GM23338 (cell line): ENCODE data around the gene ADPRHL1. TPM values are rescaled to one million over a fixed set of nuclear protein-coding genes. Genes with fewer than 3 reads are reported as not detected.

Experiments used
- ATAC-seq: fragments of 200-7000 bp; cut with Tn5 transposase; 3 replicates; pipeline ENCODE4 v1.9.1; 2020
- DNase-seq: peaks from one replicate; pipeline ENCODE4 v3.0.0-alpha.2; 2015; ENCODE audit warnings: low spot score
- H2AFZ ChIP-seq: fragments of 200-600 bp; sonication (generic); 2 replicates; pipeline ENCODE4 v1.8.0; 2016; ENCODE audit warnings: antibody characterized with exemption, mild to moderate bottlenecking, moderate library complexity
- H3F3A ChIP-seq: fragments of 200-600 bp; sonication (generic); replicated peaks from 2 replicates; pipeline ENCODE4 v1.8.0; 2017; ENCODE audit warnings: antibody characterized with exemption, mixed run types, low read depth
- H3K27ac ChIP-seq: fragments of 200-600 bp; sonication (generic); 2 replicates; pipeline ENCODE4 v1.6.1; 2016; ENCODE audit warnings: low read depth
- H3K27me3 ChIP-seq: fragments of 200-600 bp; sonication (generic); 2 replicates; pipeline ENCODE4 v1.8.0; 2016; ENCODE audit warnings: mild to moderate bottlenecking, mixed run types, moderate library complexity; ENCODE audit not compliant: insufficient read depth
- H3K36me3 ChIP-seq: fragments of 200-600 bp; sonication (generic); 2 replicates; pipeline ENCODE4 v1.8.0; 2016; ENCODE audit warnings: mild to moderate bottlenecking; ENCODE audit not compliant: insufficient read depth
- H3K4me1 ChIP-seq: fragments of 200-600 bp; sonication (generic); 2 replicates; pipeline ENCODE4 v1.8.0; 2016; ENCODE audit warnings: mild to moderate bottlenecking, moderate library complexity; ENCODE audit not compliant: insufficient read depth
- H3K4me2 ChIP-seq: fragments of 200-600 bp; sonication (generic); 2 replicates; pipeline ENCODE4 v1.7.1; 2017; ENCODE audit warnings: mixed run types
- H3K4me3 ChIP-seq: fragments of 200-600 bp; sonication (generic); 2 replicates; pipeline ENCODE4 v1.6.1; 2016; ENCODE audit warnings: mixed run types
- H3K79me2 ChIP-seq: fragments of 200-600 bp; sonication (generic); replicated peaks from 2 replicates; pipeline ENCODE4 v1.8.0; 2017; ENCODE audit warnings: mild to moderate bottlenecking; ENCODE audit not compliant: insufficient read depth
- H3K9me2 ChIP-seq: fragments of 200-600 bp; sonication (generic); 2 replicates; pipeline ENCODE4 v1.8.0; 2017; ENCODE audit not compliant: insufficient read depth
- H4K20me1 ChIP-seq: fragments of 200-600 bp; sonication (generic); replicated peaks from 2 replicates; pipeline ENCODE4 v1.8.0; 2017; ENCODE audit warnings: mild to moderate bottlenecking; ENCODE audit not compliant: insufficient read depth
- H3K27ac Mint-ChIP-seq: 2 replicates; pipeline ENCODE4 v1.8.0; 2020; ENCODE audit warnings: inconsistent platforms, mild to moderate bottlenecking, moderate library complexity, mixed read lengths
- H3K27me3 Mint-ChIP-seq: 3 replicates; pipeline ENCODE4 v1.8.0; 2022; ENCODE audit warnings: low read depth, mild to moderate bottlenecking, moderate library complexity, mixed read lengths, inconsistent platforms; ENCODE audit not compliant: insufficient read depth, poor library complexity
- H3K36me3 Mint-ChIP-seq: 3 replicates; pipeline ENCODE4 v1.8.0; 2021; ENCODE audit warnings: low read depth, mild to moderate bottlenecking, inconsistent platforms, moderate library complexity, mixed read lengths
- H3K4me1 Mint-ChIP-seq: 3 replicates; pipeline ENCODE4 v1.8.0; 2020; ENCODE audit warnings: mild to moderate bottlenecking, inconsistent platforms, mixed read lengths
- H3K4me3 Mint-ChIP-seq: 3 replicates; pipeline ENCODE4 v1.8.0; 2021; ENCODE audit warnings: moderate library complexity, mild to moderate bottlenecking, inconsistent platforms, mixed read lengths
- H3K9me3 Mint-ChIP-seq: 3 replicates; pipeline ENCODE4 v1.8.0; 2020; ENCODE audit warnings: moderate library complexity, mild to moderate bottlenecking, inconsistent platforms, mixed read lengths
- EZH2 ChIP-seq: fragments of 200-600 bp; sonication (generic); IDR thresholded peaks from one replicate; pipeline ENCODE4 v1.8.0; 2017; ENCODE audit warnings: antibody characterized with exemption, mild to moderate bottlenecking, low read depth; ENCODE audit not compliant: unreplicated experiment
- ZNF114 ChIP-seq: fragments of 250-450 bp; sonication (Bioruptor Pico); IDR thresholded peaks from 2 replicates; pipeline ENCODE4 v1.5.0; 2020; ENCODE audit warnings: mild to moderate bottlenecking, moderate library complexity
- ZNF331 ChIP-seq: fragments of 250-450 bp; sonication (Bioruptor Pico); IDR thresholded peaks from 2 replicates; pipeline ENCODE4 v1.5.0; 2020; ENCODE audit warnings: low read depth, mild to moderate bottlenecking, moderate library complexity
- polyA plus RNA-seq: library from polyadenylated mRNA; unstranded; fragments of >200 nt; fragmentation: Nextera tagmentation; extraction: Ambion mirVana; gene quantifications from 2 replicates; pipeline ENCODE4 v1.2.1, GENCODE V29; 2016
- total RNA-seq: library from RNA; depleted of rRNA; stranded (reverse); fragments of >200 nt; shearing (Covaris generic); gene quantifications from 2 replicates; pipeline ENCODE4 v1.2.3, GENCODE V29; 2014
- TF ChIP-seq, protein P1 (sequence below): IDR thresholded peaks from one replicate; pipeline ENCODE4 v1.6.1; 2018; ENCODE audit warnings: antibody characterized with exemption; ENCODE audit not compliant: unreplicated experiment

The ADPRHL1 gene
- total and polyA plus RNA-seq, 2 experiments from 2014 or later: 0.80 to 1.0 TPM

DNA sequence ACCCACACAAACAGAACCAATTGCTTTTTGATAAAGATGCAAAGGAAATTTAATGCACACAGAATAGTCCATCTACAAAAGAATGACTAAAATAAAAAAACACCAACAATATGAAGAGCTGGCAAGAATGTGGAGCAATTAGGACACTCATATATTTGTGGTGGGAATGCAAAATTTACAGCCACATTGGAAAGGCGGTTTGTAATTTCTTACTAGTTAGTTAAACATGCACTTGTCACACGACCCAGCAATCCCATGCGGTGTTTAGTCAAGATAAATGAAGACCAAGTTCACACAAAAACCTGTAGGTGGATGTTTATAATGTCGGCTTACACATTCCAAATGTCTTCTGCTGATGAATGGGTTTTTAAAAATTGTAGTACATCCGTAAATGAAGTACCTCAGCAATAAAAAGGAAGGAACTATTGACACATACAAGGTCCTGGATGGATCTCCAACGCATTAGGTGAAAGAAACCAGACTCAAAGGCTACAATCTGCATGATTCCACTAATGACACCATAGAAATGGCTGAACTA lies 94.6 kb downstream of the ADPRHL1 start (continued):
- no peak for TF ChIP-seq ZNF114 (CRISPR knock-in tag)

GRCh38 chr13:113357529-113357928 lies 95.8 kb downstream of the ADPRHL1 start:
- TF ChIP-seq, protein P1, sequence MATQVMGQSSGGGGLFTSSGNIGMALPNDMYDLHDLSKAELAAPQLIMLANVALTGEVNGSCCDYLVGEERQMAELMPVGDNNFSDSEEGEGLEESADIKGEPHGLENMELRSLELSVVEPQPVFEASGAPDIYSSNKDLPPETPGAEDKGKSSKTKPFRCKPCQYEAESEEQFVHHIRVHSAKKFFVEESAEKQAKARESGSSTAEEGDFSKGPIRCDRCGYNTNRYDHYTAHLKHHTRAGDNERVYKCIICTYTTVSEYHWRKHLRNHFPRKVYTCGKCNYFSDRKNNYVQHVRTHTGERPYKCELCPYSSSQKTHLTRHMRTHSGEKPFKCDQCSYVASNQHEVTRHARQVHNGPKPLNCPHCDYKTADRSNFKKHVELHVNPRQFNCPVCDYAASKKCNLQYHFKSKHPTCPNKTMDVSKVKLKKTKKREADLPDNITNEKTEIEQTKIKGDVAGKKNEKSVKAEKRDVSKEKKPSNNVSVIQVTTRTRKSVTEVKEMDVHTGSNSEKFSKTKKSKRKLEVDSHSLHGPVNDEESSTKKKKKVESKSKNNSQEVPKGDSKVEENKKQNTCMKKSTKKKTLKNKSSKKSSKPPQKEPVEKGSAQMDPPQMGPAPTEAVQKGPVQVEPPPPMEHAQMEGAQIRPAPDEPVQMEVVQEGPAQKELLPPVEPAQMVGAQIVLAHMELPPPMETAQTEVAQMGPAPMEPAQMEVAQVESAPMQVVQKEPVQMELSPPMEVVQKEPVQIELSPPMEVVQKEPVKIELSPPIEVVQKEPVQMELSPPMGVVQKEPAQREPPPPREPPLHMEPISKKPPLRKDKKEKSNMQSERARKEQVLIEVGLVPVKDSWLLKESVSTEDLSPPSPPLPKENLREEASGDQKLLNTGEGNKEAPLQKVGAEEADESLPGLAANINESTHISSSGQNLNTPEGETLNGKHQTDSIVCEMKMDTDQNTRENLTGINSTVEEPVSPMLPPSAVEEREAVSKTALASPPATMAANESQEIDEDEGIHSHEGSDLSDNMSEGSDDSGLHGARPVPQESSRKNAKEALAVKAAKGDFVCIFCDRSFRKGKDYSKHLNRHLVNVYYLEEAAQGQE: no peak
- no peak for TF ChIP-seq EZH2
- Mint-ChIP-seq H3K4me3 (no peak overlapping the region), H3K27me3 (peaks cover 6% of the 10 kb centered on the region), H3K9me3 (no peaks in the 10 kb centered on the region), H3K27ac (peak overlapping the region; percentile 68), H3K36me3 (peaks cover 55% of the 10 kb centered on the region), H3K4me1 (peaks cover 8% of the 10 kb centered on the region; the same call in 1 of the 3 replicates)
- no peak overlapping the region for H3K4me2 ChIP-seq
- H3K79me2 ChIP-seq: peaks cover 70% of the 10 kb centered on the region
- H2AFZ ChIP-seq: no peak overlapping the region
- peaks cover 15% of the 10 kb centered on the region for H3F3A ChIP-seq
- ATAC-seq (0 out of 3 replicates have a peak, but pooled peaks have one; percentile 16), DNase-seq (no peak)
- peak overlapping the region; percentile 76; the same call in 1 of the 2 replicates for H3K27ac ChIP-seq
- H3K4me3 ChIP-seq: no peak overlapping the region
- no peaks in the 10 kb centered on the region for H3K9me2 ChIP-seq
- H3K4me1 ChIP-seq: peaks cover 12% of the 10 kb centered on the region; the same call in 1 of the 2 replicates
- H3K36me3 ChIP-seq: peaks cover 25% of the 10 kb centered on the region
- peaks cover 55% of the 10 kb centered on the region for H4K20me1 ChIP-seq
- no peaks in the 10 kb centered on the region for H3K27me3 ChIP-seq

GRCh38 chr13:113356596-113356995 lies 96.7 kb downstream of the ADPRHL1 start:
- DNase-seq (no peak), ATAC-seq (no peak)
- Histone ChIP-seq H3K27ac (no peak overlapping the region), H3K36me3 (peaks cover 25% of the 10 kb centered on the region), H3K9me2 (no peaks in the 10 kb centered on the region), H2AFZ (no peak overlapping the region), H3K4me3 (no peak overlapping the region), H3F3A (peaks cover 15% of the 10 kb centered on the region), H3K4me2 (no peak overlapping the region), H3K27me3 (no peaks in the 10 kb centered on the region), H4K20me1 (peaks cover 50% of the 10 kb centered on the region), H3K4me1 (peaks cover 3% of the 10 kb centered on the region; the same call in 1 of the 2 replicates), H3K79me2 (peaks cover 63% of the 10 kb centered on the region)
- Mint-ChIP-seq H3K4me1 (peaks cover 8% of the 10 kb centered on the region; the same call in 1 of the 3 replicates), H3K4me3 (no peak overlapping the region), H3K27ac (no peak overlapping the region), H3K27me3 (peaks cover 4% of the 10 kb centered on the region), H3K36me3 (peaks cover 61% of the 10 kb centered on the region), H3K9me3 (no peaks in the 10 kb centered on the region)
- TF ChIP-seq ZNF331: no peak
- TF ChIP-seq, protein P1: no peak
